ENCODE results near the gene RAB22A.

Gene RAB22A

DNA sequence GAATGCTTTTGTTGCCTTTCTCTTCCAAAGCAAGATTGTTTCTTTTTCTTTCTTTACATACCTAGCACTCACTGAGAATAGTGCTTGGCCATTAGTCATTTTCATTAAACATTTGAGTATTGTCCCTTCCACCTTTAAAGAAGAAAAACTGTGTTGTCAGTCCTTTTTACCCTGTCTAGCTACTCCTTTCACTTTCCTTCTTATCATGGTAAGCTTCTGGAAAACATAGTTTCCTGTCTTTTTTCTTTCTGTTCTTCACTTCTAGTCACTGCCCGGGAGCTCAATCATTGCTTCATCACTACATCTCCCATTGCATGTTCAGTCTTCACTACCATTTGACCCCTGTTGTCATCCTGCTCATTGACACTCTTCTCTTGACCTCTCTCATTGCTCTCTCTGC, 91.6 kb downstream of the RAB22A start:
- TF ChIP-seq, protein P1, sequence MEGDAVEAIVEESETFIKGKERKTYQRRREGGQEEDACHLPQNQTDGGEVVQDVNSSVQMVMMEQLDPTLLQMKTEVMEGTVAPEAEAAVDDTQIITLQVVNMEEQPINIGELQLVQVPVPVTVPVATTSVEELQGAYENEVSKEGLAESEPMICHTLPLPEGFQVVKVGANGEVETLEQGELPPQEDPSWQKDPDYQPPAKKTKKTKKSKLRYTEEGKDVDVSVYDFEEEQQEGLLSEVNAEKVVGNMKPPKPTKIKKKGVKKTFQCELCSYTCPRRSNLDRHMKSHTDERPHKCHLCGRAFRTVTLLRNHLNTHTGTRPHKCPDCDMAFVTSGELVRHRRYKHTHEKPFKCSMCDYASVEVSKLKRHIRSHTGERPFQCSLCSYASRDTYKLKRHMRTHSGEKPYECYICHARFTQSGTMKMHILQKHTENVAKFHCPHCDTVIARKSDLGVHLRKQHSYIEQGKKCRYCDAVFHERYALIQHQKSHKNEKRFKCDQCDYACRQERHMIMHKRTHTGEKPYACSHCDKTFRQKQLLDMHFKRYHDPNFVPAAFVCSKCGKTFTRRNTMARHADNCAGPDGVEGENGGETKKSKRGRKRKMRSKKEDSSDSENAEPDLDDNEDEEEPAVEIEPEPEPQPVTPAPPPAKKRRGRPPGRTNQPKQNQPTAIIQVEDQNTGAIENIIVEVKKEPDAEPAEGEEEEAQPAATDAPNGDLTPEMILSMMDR (IDR thresholded peaks at IDR 0.05; ENCODE audit: control insufficient read depth, insufficient read depth, low read depth, low read length, missing control alignments): no peak
- no peak overlapping the region for H3K4me3 ChIP-seq (ENCODE audit: control insufficient read depth, low read depth, low read length)
- DNase-seq (ENCODE audit: low read depth): no peak

DNA sequence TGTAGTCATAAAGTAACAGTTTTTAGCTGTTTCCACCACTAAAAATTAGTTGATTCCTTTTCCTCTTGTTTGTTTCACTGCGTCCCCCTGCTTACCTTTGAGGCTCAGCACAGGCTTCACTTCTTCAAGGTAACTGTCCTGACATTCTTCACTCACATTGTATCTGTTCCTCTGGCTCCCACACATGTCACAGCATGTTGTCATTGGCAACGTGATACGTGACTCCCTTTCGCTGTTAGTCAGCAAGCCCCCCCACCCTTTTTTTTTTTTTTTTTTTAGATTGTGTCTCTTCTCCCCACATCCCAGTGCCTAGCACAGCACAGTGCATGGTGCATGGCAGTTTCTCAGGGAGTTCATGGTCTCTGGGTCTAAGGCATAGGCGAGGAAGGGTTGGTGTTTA, 92.8 kb downstream of the RAB22A start:
- no peak overlapping the region for H3K4me3 ChIP-seq (ENCODE audit: control insufficient read depth, low read depth, low read length)
- TF ChIP-seq, protein P1 (IDR thresholded peaks at IDR 0.05; ENCODE audit: control insufficient read depth, insufficient read depth, low read depth, low read length, missing control alignments): no peak
- DNase-seq (ENCODE audit: low read depth): no peak

DNA sequence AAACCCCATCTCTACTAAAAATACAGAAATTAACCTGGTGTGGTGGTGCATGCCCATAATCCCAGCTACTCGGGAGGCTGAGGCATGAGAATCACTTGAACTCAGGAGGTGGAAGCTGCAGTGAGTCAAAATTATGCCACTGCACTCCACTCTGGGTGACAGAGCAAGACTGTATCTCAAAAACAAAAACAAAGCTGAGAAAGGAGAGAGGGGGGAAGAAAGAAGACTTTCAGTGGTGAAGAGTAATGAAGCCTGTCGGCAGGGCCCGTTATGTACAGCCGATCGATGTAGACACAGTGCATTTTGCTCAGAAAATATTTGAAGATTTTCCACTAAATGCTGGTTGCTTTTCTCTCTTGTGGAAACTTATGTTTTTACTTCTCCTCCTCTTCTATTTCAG, 93.3 kb downstream of the RAB22A start:
- TF ChIP-seq, protein P1 (IDR thresholded peaks at IDR 0.05; ENCODE audit: control insufficient read depth, insufficient read depth, low read depth, low read length, missing control alignments): no peak
- no peak for DNase-seq (ENCODE audit: low read depth)
- no peak overlapping the region for H3K4me3 ChIP-seq (ENCODE audit: control insufficient read depth, low read depth, low read length)

DNA sequence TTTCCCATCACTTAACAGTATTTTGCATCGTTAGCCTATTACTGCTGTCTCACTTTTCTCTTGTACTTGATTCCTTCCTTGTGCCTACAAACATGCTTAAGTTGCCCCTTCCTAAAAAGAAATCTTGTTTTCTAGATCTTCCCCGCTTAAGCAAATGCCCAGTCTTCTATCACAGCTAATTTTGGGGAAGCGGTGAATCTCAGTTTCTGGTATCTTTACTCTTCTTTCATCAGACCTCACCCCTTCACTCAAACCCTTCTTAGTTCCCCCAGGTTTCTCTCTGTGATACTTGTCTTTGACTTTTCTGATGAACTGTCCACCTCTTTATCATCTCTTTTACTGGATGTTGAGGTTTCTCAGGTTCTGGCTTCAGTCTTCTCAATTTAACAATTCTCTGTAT, 93.8 kb downstream of the RAB22A start:
- TF ChIP-seq, protein P1 (IDR thresholded peaks at IDR 0.05; ENCODE audit: control insufficient read depth, insufficient read depth, low read depth, low read length, missing control alignments): no peak

DNA sequence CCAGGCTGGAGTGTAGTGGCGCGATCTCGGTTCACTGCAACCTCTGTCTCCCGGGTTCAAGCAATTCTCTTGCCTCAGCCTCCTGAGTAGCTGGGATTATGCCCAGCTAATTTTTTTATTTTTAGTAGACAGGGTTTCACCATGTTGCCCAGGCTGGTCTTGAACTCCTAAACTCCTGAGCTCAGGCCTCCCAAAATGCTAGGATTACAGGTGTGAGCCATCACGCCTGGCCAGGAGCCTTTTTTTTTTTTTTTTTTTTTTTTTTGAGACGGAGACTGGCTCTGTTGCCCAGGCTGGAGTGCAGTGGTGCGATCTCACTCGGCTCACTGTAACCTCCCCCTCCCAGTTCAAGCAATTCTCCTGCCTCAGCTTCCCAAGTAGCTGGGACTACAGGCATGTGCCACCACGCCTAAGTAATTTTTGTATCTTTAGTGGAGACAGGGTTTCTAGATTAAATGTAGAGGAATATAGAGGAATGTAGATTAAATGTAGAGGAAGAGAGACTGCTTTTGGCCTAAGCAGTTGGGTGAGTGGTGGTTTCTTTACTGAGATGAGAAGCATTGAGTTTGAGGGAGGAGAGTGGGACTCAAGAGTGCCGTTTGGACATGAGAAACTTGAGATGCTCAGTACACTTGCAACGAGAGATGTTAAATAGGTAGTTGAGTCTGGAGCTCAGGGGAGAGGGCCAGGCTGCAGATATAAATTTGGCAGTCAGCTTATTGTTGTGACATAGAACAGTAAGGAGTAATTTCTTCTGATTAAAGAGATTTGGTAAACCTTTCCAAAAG, 96.2 kb downstream of the RAB22A start:
- no peak overlapping the region for H3K4me3 ChIP-seq (ENCODE audit: control insufficient read depth, low read depth, low read length)
- no peak for DNase-seq (ENCODE audit: low read depth)
- TF ChIP-seq, protein P1 (IDR thresholded peaks at IDR 0.05; ENCODE audit: control insufficient read depth, insufficient read depth, low read depth, low read length, missing control alignments): no peak

More for the DNA sequence above, 93.8 kb downstream of the RAB22A start:
- no peak for DNase-seq (ENCODE audit: low read depth)
- no peak overlapping the region for H3K4me3 ChIP-seq (ENCODE audit: control insufficient read depth, low read depth, low read length)

DNA sequence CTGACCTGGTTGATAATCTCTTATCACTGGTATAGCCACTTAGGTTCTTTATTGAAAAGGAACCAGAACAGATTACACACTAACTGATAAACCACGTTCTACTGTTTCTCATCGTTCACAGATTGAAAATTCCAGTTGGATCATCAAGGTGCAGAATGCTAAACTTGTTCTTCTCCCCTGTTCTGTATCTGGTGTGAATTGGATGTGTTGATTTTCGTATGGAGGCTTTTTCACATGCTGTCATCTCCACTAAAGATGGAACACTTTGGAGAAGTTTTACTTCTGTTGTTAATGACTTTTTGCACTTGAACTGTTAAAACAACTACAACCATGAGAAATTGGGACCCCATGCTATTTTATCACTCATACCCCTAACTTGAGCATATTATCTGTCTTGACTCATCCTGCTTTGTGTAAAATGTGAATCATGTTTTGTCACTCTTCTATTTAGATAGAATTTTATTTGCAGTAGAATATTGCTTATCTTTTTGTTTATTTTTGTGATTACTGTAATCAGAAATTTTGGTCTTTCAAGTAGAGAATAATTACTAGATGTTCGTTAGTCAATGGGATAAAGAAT, 97.0 kb downstream of the RAB22A start:
- no peak for DNase-seq (ENCODE audit: low read depth)
- H3K4me3 ChIP-seq (ENCODE audit: control insufficient read depth, low read depth, low read length): no peak overlapping the region
- TF ChIP-seq, protein P1 (IDR thresholded peaks at IDR 0.05; ENCODE audit: control insufficient read depth, insufficient read depth, low read depth, low read length, missing control alignments): no peak

Measured in AG09309 (cell line).